Measurements from ENCODE around the gene SMARCA2.

- TF ChIP-seq, protein P1, sequence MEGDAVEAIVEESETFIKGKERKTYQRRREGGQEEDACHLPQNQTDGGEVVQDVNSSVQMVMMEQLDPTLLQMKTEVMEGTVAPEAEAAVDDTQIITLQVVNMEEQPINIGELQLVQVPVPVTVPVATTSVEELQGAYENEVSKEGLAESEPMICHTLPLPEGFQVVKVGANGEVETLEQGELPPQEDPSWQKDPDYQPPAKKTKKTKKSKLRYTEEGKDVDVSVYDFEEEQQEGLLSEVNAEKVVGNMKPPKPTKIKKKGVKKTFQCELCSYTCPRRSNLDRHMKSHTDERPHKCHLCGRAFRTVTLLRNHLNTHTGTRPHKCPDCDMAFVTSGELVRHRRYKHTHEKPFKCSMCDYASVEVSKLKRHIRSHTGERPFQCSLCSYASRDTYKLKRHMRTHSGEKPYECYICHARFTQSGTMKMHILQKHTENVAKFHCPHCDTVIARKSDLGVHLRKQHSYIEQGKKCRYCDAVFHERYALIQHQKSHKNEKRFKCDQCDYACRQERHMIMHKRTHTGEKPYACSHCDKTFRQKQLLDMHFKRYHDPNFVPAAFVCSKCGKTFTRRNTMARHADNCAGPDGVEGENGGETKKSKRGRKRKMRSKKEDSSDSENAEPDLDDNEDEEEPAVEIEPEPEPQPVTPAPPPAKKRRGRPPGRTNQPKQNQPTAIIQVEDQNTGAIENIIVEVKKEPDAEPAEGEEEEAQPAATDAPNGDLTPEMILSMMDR (IDR thresholded peaks at IDR 0.05; ENCODE audit: low read length), result no peak
- no peak for TF ChIP-seq EZH2phosphoT487 (IDR thresholded peaks at IDR 0.05; ENCODE audit: low read length)
Observed at GRCh38 chr9:2216591-2216990, 201.4 kb downstream of the SMARCA2 start.

All from MM.1S (cell line).